ENCODE results near the gene CCNY.
A peak's percentile ranks its signal among the peaks of the same experiment; 100 is the strongest.
"Not testable (repeated sequence)": the region's sequence is repeated elsewhere in the genome, so short reads cannot be mapped to it uniquely, and the experiment has no call there.

Gene CCNY

DNA sequence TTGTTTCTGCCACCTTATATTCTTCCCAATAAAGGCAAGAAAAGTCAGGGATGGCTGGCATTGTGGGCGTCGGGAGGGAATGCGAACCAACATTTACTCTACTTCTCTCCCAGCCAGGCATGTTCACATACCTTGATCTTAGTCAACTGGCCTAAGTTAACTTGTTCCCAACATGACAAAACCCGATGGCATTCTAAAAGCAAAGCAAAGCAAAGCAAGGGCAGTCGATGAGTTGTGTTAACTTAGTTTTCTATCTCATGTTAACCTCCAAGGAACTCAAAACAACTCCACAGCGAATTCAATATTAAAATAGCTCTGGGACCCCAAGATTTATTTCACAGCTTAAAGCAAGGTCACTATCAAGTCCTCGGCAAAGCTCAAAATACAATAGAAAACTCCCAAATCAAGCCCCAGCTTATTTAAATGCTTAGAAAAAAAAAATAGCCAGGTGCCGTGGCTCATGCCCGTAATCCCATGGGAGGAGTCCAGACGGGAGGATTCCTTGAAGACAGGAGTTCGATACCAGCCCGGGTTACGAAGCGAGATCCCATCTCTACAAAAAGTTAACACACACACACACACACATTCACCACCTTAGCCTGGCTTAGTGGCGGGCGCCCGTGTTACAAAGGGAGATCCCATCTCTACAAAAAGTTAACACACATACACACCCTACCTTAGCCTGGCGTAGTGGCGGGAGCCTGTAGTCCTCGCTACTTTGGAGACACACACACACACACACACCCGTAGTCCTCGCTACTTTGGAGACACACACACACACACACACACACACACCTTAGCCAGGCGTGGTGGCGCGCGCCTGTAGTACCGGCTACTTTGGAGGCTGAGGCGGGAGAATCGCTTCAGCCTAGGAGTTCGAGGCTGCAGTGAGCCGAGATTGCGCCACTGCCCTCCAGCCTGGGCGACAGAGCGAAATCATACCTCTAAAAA is 901 bp upstream of the CCNY start:
- DNase-seq: no peak

DNA sequence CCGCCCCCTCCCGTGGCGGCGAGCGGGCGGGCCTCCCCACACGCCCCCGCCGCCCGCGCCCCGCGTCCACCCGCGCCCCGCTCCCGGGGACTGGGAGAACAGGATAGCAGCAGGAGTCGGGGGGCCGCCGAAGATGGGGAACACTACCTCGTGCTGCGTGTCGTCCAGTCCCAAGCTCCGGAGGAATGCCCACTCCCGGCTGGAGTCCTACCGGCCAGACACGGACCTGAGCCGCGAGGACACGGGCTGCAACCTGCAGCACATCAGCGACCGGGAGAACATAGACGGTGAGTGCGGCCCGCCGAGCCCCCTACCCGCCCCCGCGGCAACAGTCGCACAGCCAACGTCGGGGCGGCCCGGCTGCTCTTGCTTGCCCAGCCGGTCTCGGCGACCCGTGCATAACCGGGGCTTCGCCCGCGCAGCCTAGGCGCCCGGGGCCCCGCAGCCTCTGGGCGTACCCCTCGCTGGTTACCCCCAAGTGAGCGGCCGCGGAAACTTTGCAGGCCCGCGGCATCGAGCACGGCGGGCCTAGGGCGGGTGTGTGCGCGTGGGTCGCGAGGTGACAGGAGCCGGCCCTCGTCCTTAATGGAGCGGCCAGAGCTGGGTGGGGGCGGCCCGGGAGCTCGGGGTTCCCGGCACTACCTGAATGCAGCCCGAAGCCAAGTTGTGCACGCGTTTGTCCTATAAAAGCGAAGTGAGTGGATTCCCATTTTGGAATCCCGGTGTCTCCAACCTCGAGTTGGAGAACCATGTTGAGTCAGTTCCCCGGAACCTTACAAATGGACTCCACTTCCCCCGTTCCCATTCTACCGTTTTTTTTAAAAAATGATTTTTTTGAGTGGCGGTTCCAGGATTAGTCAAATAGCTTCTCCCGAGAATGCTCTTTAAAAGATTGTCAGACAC is 863 bp downstream of the CCNY start:
- peak; percentile 53 for DNase-seq

DNA sequence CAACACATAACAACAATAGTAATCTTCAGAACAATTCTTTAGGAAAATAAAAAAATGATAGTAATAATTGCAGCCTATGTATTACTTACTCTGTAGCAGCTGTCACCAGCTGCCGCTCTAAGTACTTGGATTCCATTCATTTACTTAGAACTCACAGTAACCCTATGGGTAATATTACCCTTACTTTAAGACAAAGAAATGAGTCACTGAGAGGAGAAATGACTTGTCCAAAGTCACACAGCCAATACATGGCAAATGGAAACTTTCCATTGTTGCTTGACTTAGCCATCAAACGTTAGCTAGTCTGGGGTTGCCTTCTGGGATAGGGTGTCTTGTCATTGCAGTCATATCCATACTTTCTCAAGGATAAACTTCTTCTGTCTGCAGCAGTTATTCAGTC is 3.6 kb downstream of the CCNY start:
- DNase-seq: no peak

DNA sequence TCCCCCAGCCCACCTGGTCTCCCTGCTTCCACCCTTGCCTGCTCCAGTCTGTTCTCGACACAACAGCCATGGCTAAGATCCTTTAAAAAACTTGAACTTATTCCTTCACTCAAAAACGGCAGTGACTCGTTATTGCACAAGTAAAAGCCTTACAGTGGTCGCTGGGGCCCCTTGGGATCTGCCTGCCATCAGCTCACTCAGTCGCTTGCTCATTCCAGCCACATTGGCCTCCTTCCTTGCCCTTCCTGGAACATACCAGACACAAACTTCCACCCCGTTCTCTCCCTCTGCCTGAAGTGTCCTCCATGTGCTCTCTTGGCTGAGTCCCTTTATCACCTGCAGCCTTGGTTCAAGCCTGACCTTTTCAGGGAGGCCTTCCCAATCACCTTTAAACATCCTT is 4.7 kb downstream of the CCNY start:
- no peak for DNase-seq

DNA sequence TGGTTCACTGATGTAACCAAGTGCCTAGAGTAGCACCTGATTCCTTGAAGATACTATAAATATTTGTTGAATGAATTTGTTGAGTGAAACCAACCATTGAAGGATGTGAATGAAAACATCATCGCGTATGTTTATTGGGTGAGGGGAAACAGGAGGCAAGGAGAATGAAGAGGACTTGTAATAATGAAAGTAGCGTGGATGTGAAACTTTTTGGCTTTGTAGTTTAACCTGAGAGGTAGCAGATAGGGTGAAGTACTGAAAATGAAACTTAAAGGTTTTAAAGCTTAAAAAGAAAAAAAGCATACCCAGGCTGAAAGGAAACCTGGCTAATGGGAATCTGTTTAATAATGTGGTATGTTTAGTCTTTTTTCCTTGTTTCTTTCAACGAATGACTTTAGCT is 5.2 kb downstream of the CCNY start:
- no peak for DNase-seq

DNA sequence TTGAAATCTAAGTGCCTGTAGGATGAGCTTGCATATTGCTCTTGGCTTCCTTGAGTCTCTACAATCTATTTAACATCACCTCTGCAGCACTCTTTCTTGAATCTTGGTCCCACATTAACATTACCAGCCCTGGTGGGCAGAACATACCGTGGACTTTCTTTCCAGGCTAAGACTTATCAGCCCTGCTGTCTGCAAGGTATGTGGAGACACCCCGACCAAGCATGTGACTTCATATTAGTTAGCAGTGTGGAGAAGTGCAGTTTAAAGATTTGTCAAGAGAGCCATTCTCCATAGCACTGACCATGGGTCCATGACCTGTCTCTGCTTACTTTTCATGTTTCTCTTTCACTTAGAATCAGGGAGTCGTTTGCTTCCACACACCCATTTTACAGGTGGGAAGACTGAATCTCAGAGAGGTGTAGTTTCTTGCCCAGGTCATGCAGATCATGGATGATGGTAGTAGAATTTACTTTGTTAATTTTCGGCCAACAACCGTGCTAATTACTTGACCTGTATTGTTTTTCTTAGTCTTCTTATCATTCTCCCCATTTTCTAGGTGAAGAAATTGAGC is 6.0 kb downstream of the CCNY start:
- DNase-seq: no peak

DNA sequence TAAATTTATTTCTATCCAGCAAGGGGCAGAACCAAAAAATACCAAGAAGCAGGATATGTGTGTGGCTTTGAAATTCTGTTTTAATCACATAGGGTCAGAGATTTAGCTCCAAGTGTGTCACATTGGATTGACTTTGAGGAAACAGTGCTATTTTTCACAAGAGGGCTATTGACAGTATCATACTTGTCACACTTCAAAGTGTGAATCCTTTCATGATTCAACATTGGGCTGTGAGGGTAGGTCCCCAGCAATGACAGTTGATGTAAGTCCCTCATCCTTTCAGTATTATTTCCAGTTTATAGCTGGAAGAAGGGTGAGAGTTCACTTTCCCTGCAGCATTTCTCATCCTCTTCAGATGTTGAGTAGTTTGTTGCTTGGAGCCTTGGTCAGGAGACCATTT is 7.4 kb downstream of the CCNY start:
- no peak for DNase-seq

DNA sequence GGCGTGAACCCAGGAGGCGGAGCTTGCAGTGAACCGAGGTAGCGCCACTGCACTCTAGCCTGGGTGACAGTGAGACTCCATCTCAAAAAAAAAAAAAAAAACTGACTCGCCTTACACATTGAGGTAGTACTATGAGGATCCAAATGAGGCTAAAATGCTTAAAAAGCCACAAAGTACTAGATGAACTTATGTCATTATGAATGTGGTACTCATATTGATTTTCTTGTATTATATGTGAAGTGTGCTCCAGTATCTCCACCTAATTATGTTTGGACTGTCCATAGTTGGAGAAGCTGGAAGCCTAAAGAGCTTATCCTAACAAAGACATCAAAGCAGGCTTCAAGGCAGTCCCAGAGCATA is 9.1 kb downstream of the CCNY start:
- no peak for DNase-seq

DNA sequence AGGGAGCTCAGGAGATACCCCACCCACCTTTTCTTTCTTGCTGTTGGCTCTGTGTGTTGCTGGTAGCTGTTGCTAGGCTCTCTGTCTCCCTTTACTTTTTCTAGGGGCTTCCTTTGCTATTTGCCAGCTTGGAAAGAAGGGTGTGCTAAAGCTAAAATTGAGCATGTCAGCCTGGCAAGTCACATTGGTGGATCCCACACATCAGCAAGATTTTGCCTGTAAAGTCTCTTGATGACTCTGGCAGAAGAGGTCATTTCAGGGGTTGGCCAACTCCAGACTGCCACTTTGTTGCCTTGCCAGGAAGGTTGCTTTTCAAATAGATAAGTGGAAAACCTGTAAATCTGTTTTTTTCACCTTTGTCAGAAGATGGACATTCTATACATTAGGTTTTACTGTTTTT is 9.9 kb downstream of the CCNY start:
- DNase-seq: no peak

DNA sequence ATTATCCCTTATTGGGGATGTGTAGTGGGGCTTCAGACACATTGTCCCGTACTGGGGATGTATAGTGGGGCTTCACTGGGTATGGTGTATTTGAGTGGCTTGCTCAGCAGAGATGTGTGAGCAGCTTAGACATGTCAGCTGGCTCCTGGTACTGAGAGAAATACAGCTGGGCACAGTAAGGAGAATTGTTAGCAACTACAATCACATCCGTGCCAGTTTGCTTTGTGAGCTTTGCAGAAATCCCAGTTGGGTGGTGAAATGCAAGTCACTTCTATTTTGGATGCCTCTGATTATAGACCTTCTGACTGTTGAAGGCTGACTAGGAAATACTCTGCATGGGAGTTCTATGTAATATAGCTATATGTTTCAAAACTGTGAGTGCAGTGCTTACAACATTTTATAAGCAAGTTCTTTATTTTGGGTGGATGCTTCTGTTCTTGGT is 10.8 kb downstream of the CCNY start:
- no peak for DNase-seq

DNA sequence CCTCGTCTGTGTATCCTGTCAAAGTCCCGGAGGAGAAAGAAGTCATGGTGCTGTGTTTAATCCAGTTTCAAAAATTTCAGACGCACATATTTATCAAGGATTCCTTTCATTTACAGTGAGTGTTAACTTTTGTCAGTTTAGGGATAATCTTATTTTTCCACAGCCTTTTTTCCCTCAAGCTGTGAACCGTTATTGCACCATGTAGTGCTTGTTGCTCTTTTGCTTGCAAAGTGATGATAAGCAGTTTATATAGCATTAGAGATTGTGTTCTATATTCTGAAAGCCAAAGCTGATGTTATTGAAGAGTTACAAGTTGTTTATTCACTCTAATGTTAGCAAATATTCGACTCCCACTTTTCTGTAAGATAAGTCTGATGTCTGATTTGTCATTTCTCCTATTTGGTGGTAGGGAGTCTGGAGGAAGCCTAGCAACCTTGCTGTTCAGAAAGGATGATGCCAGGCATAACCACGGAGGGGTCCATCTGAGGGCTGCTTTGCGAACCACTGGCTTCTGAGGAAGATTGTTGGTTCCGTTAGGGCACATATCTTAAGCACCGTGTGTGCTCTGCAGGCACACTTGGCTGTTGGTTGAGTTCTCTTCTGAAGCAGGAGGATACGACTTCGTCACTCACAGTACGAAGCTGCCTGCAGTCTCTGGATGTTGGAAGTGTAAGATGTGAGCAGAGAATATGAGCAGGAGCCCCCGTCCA is 11.7 kb downstream of the CCNY start:
- no peak for DNase-seq

DNA sequence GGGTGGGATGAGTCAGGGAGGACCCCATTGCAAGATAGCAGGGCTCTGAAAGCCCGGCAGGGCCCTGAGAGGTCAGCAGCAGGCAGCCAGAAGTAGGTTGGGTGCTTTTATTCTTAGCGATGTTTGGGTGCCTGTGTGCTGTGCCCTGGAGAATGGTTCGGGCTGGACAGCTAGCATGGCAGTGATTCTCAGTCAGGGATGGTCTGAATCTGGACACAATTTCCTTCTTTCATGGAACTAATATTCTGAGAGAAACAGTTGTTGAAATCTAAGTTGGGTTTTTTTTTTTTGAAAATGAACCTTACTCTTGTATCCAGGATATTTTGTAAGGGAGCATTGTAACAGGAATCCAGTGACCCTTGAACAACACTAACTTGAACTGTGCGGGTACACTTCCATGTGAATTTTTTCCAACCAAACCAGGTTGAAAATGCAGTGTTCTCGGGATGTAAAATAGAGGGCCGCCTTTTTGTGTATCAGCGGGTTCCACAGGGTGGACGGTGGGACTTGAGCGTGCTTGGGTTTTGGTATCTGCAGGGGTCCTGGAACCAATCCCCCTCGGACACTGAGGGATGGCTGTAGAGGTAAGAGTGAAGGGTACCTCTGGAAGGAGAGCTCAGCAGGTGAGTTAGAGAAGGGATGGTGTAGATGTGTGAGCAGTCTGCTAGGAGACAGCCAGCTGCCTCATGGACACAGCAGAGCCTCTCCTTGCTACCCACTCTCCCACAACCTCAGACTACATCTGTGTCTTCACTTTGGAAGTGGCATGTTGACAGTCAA is 12.5 kb downstream of the CCNY start:
- no peak for DNase-seq

DNA sequence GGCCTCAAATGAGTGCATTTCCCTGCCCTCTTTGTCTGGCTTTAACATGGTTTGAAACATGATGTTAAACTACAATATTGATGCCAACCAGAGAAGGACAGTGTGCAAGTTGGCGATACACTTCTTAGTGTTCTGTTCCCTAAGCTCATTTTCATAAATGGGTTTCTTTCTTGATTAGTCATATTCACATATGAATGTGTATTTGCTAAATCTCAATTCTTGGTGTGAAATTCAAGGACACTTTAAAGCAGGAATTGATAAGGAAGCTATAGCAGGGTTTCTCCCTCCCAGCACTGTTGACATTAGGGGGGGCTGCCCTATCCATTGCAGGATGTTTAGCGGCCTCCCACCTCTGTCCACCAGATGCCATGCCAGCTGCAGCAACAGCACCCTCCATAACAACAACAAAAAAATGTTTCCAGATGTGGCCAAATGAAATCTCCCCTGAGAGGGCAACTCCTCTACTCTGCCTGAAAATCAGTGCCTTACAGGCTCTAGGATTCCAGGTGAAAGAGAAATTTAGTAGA is 13.1 kb downstream of the CCNY start:
- no peak for DNase-seq

DNA sequence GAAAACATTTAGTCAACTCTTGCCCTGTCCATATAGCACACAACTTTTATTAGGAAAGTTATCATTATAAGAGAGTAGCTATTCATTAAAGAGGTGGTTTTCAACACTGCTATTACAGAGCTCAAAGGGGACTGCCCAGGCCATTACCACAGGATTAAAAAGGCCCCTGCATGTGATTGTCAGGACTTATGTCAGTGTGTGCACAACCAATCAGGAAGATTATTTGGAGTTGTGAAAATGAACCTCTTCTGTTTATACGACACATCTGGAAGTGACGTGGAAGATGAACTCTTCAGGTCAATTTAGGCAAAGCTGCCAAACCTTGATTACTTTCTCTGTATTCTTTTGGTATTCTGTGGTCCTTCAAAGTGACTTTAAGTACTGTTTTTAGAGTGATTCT is 14.7 kb downstream of the CCNY start:
- DNase-seq: no peak

DNA sequence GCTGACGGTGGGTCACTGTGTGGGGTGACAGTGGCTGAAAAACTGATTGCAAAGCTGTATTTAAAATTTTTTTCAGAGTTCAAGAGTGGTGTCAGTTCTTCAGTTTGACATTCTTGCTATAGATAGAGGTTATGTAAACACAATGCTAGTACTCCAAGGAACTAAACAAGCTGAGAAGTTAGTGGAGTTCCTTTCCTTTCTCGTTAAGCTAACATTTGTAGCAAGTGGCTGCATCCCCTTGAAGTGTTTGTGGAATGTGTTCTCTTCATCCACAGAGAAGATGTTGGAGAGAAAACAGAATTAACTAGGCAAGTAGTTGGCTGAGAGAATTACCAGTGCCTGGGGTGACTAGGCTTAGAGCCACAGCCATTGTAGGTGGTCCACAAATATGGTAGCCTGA is 15.8 kb downstream of the CCNY start:
- no peak for DNase-seq

DNA sequence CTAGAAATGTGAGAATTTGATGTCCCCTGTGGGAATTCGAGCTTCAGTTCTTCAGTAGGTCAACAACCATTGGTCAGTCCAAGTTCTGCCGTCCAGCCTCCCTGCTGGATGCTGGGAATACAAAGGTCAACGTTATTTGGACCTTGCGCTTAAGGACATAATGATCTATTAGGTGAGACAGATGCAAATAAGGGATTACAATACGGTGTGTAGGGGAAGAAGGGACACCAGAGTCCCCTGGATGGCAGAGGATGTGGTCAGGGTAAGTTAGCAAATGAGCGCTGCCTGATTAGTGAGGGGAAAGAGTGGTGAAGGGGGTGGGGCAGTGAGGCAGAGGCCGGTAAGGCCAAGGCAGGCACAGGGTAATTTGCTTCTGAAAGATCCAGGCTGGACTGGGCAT is 16.2 kb downstream of the CCNY start:
- DNase-seq: no peak

DNA sequence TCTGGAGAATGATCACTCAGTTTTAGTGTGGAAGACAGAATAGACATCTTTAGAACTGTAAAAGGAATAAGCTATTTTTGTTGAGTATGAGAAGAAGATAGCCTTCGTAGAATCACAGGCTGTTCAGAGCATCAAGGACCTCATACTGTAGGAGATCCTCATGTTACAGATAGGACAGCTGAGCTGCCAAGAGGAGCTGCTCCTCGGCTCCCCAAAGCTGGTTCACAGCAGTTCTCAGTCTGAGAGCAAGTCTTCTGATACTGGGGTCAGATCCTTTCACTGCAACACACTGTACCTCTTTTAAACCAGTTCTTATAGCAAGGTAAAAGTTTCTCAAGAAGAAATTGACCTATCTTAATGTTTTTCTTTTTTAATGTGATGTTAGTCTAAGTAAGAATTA is 17.1 kb downstream of the CCNY start:
- DNase-seq: no peak

DNA sequence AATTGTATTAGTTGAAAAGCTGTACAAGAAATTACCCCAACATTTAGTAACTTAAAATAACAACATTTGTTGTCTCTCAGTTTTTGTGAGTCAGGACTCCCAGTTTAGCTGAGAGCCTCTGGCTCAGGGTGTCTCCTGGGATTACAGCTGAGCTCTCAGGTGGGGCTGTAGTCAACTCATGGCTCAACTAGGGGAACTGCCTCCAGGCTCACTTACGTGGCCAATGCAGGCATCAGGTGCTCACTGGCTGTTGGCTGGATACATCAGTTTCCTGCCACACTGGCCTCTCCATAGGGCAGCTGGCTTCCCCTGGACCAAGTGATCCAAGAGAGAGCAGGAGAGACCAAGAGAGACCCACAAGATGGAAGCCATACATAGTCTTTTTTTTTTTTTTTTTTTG is 17.5 kb downstream of the CCNY start:
- DNase-seq: no peak

DNA sequence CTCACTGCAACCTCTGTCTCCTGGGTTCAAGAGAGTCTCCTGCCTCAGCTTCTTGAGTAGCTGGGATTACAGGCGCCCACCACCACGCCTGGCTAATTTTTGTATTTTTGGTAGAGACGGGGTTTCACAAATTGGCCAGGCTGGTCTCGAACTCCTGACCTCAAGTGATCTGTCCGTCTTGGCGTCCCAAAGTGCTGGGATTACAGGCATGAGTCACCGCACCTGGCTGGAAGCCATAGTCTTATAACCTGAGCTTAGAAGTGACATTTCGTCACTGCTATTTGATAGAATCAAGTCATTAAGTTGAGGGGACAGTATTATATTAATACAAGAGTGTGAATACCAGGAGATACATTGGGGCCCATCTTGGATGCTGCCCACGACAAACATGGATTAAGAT is 17.9 kb downstream of the CCNY start:
- not testable (repeated sequence) for DNase-seq

DNA sequence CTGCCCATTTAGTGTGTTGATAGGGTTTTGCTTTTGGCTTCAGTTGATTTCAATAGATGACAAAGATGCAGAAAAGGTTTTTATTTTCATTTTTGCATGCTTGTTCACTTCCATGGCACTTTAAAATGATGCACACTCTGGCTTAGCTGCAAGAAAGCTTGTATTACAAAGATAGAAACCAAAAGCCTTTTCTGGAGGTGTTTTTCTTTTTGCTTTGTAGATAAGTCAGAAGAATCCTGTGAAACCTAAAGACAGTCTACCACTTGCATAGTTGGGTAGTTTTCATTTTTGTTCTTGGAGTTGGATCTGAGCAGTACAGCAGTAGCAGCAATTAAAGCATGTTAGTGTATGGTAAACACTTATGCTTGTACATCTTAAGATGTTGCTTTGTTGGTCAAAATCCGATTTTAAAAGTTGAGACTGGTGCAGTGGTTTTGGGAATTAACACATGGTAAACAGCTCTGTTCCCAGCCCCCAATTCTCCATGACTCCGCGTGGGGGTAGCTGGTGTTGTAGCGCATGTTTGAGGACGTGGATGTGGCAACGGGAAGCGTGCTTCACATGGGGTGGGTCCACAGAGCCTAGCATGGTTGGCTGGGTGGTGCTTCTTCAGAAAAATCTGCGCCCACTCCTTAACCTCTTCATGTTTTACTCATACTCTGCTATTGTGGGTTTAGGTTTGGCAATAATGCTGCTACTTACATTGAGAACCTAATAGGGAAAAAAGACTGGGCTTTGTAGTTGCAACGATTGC is 19.8 kb downstream of the CCNY start:
- no peak for DNase-seq

DNA sequence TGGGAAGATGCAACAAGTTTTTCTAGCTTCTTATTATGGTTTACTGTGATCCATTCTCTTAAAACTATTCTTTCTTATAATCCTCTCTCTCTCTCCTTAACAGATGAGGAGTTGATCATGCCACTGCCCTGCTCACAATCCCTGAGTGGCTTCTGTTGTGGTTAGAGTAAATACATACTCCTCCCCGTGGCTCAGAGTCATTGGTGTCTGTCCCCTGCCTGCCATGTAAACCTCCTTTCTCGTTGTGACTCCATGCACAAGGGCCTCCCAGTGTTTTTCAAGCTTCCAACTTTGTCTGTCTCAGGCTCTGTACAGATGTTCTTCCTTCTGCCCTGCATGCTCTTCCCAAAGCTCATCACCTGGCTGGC is 20.4 kb downstream of the CCNY start:
- DNase-seq: no peak

Measured in activated T-cell treated with anti-CD3 and anti-CD28 coated beads, Interleukin-2, amount 50 U/mL, for 1 hour (primary cell).